ENCODE data around the gene PLB1.

Gene PLB1

DNA sequence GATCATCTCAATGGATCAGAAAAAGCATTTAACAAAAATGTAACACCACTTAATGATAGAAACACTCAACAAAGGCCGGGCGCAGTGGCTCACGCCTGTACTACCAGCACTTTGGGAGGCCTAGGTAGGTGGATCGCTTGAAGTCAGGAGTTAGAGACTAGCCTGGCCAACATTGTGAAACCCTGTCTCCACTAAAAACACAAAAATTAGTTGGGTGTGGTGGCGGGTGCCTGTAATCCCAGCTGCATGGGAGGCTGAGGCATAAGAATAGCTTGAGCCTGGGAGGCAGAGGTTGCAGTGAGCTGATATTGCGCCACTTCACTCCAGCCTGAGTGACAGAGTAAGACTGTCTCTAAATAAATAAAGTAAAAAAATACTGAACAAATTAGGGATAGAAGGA, 74.6 kb downstream of the PLB1 start:
- no peak for TF ChIP-seq CTCF (IDR thresholded peaks at IDR 0.05; ENCODE audit: low read depth, low read length)
- DNase-seq = no peak
- Histone ChIP-seq H3K27me3 (ENCODE audit: insufficient read depth, low read depth, severe bottlenecking) (no peaks in the 10 kb centered on the region), H3K4me3 (ENCODE audit: low read depth, low read length) (no peak overlapping the region), H3K9me3 (ENCODE audit: severe bottlenecking) (no peaks in the 10 kb centered on the region), H3K27ac (no peak overlapping the region), H3K36me3 (no peaks in the 10 kb centered on the region)

GRCh38 chr2:28576714-28577113, 80.9 kb downstream of the PLB1 start:
- Histone ChIP-seq H3K9me3 (ENCODE audit: severe bottlenecking) (no peaks in the 10 kb centered on the region), H3K4me3 (ENCODE audit: low read depth, low read length) (no peak overlapping the region), H3K27ac (no peak overlapping the region), H3K27me3 (ENCODE audit: insufficient read depth, low read depth, severe bottlenecking) (no peaks in the 10 kb centered on the region), H3K36me3 (no peaks in the 10 kb centered on the region)
- no peak for TF ChIP-seq CTCF (IDR thresholded peaks at IDR 0.05; ENCODE audit: low read depth, low read length)
- no peak for DNase-seq

DNA sequence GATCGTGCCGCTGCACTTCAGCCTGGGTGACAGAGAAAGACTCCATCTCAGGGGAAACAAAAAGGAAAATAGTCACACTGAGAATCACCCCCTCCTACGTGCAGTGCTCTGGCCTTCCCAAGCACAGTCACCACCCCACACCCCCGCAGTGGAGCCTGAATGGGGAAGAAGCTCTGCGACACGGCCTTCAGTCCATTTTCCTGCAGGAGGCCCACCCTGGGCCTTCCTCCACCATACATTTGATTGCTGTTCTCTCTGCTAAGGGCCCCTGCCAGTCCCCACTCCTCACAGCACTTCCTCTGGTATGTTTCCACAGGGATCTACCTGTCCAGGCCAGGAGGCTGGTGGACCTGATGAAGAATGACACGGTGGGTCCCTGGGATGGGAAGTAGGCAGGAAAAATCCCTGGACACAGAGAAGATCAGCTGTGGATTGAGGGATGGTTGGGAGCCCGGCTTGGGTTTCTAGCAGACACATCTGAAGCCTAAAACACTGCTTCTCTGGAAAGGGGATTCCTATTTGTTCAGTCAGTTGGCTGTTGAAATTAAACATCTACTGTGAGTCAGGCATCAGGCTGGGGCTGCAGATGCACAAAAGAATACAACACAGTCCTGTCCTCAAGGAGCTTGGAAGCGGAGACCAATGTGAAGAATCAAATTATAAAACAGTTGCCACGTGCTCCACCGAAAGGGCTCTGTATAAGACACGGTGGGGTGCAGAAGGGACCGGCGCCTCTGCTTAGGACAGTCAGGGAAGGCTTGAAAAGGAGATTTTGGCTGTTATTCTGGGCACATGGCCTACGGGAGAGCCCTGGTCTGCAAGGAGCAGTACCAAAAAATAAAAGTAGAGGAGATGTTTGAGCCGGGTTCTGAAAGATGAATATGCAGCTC, 82.2 kb downstream of the PLB1 start:
- no peak for DNase-seq
- no peaks in the 10 kb centered on the region for H3K27me3 ChIP-seq (ENCODE audit: insufficient read depth, low read depth, severe bottlenecking)
- no peak overlapping the region for H3K27ac ChIP-seq
- no peak overlapping the region for H3K4me3 ChIP-seq (ENCODE audit: low read depth, low read length)
- no peaks in the 10 kb centered on the region for H3K9me3 ChIP-seq (ENCODE audit: severe bottlenecking)
- no peaks in the 10 kb centered on the region for H3K36me3 ChIP-seq
- TF ChIP-seq CTCF (IDR thresholded peaks at IDR 0.05; ENCODE audit: low read depth, low read length) = no peak

DNA sequence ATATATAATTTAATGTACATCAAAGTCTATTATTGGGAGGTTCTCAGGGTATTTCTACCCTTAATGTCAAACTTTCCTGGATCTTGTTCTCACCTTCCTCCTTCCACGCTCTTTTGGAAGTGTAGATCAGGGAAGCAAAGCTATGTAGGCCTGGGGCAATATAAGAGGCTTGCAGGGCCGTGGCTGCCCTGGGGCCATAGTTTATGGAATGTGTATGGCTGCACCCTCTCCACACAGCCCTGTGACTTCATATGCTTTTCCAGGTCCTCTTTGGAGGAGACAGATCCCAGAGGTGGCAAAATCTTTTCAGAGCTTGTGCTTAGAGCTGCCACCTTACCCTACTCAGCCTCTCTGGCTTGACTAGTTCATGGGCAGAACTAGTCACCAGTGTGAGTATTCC, 82.9 kb downstream of the PLB1 start:
- H3K4me3 ChIP-seq (ENCODE audit: low read depth, low read length) = no peak overlapping the region

DNA sequence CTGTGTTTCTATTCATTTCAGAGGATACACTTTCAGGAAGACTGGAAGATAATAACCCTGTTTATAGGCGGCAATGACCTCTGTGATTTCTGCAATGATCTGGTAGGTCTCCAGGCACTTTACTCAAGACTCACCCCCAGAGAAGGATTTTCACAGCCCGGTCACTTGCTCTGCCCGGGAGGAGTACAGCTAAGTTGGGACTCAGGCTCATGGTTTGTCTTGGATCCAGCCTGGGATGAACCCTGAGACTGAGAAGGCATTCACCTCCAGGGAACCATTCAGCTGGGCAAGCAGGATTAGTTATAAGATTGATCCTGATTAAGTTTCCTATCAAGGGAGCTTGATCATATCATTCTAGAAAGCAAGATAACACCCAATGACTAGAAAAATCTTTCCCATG, 83.7 kb downstream of the PLB1 start:
- Histone ChIP-seq H3K36me3 (no peaks in the 10 kb centered on the region), H3K27me3 (ENCODE audit: insufficient read depth, low read depth, severe bottlenecking) (no peaks in the 10 kb centered on the region), H3K9me3 (ENCODE audit: severe bottlenecking) (no peaks in the 10 kb centered on the region), H3K27ac (no peak overlapping the region), H3K4me3 (ENCODE audit: low read depth, low read length) (no peak overlapping the region)
- TF ChIP-seq CTCF (IDR thresholded peaks at IDR 0.05; ENCODE audit: low read depth, low read length) = no peak
- peak; percentile 38 for DNase-seq

More for the DNA sequence above, 82.9 kb downstream of the PLB1 start:
- H3K36me3 ChIP-seq = no peaks in the 10 kb centered on the region
- TF ChIP-seq CTCF (IDR thresholded peaks at IDR 0.05; ENCODE audit: low read depth, low read length) = no peak
- H3K9me3 ChIP-seq (ENCODE audit: severe bottlenecking) = no peaks in the 10 kb centered on the region
- H3K27me3 ChIP-seq (ENCODE audit: insufficient read depth, low read depth, severe bottlenecking) = no peaks in the 10 kb centered on the region
- no peak for DNase-seq
- no peak overlapping the region for H3K27ac ChIP-seq

GRCh38 chr2:28580078-28580477, 84.2 kb downstream of the PLB1 start:
- no peaks in the 10 kb centered on the region for H3K27me3 ChIP-seq (ENCODE audit: insufficient read depth, low read depth, severe bottlenecking)
- no peak for TF ChIP-seq CTCF (IDR thresholded peaks at IDR 0.05; ENCODE audit: low read depth, low read length)
- no peaks in the 10 kb centered on the region for H3K9me3 ChIP-seq (ENCODE audit: severe bottlenecking)
- no peaks in the 10 kb centered on the region for H3K36me3 ChIP-seq
- no peak overlapping the region for H3K4me3 ChIP-seq (ENCODE audit: low read depth, low read length)
- no peak overlapping the region for H3K27ac ChIP-seq
- no peak for DNase-seq

All from WERI-Rb-1 (cell line).